ENCODE measurements around the gene SCAPER. TPM values are rescaled to one million over a fixed set of nuclear protein-coding genes. Genes with fewer than 3 reads are reported as not detected.

SCAPER gene
- total and polyA plus RNA-seq, 10 of the 15 experiments (the other 5 are each of a cell fraction or from before 2014, with no cell fraction given), result 1.0 to 7.7 (median 3.9) TPM

GRCh38 chr15:76345583-76345879 lies 559.6 kb downstream of the SCAPER start:
- ChIA-PET CTCF (interaction anchor here (1.1 to 1.9 kb wide), 3 partner anchors 12 to 17 kb away, joined by 3 to 7 read pairs (median 3); no protein-coding TSS in a partner anchor), POLR2A (no interaction called here), RAD21 (ENCODE audit: unreplicated experiment) (interaction anchor here (0.6 to 1.2 kb wide), 2 partner anchors 9 to 34 kb away, joined by 3 read pairs; partner anchors contain the start of genes ETFA and ISL2), SMC1A (ENCODE audit: uncharacterized antibody, unreplicated experiment) (interaction anchor here (1.0 to 1.3 kb wide), 2 partner anchors 115 to 521 kb away, joined by 3 read pairs; no protein-coding TSS in a partner anchor)
- Histone ChIP-seq H3K36me3 (ENCODE audit: control insufficient read depth in 2 of 2, insufficient read depth in 2 of 2, low read length in 1 of 2) (no peaks in the 10 kb centered on the region), H2AFZ (ENCODE audit: control insufficient read depth, low read depth, low read length) (no peak overlapping the region), H3K79me2 (ENCODE audit: control insufficient read depth, insufficient read depth, low read length) (no peaks in the 10 kb centered on the region), H3K27ac (ENCODE audit: control insufficient read depth, insufficient read depth) (no peak overlapping the region), H3K4me1 (ENCODE audit: control insufficient read depth, insufficient read depth, low read length) (peaks cover 13% of the 10 kb centered on the region), H3K4me3 (peak overlapping the region; percentile 68; the same call in 1 of the 2 replicates), H3K27me3 (replicated peaks in 1 of 2; ENCODE audit: control insufficient read depth in 2 of 2, insufficient read depth in 2 of 2, low read length in 1 of 2) (peaks cover 19 to 37% of the 10 kb centered on the region in 2 experiments), H3K9me3 (replicated peaks; ENCODE audit: control insufficient read depth, insufficient read depth, low read length) (no peaks in the 10 kb centered on the region; the same call in 1 of the 3 replicates), H3K4me2 (ENCODE audit: control insufficient read depth, insufficient read depth) (peak overlapping the region; percentile 100), H4K20me1 (ENCODE audit: control insufficient read depth, insufficient read depth) (no peaks in the 10 kb centered on the region), H3K9ac (ENCODE audit: control insufficient read depth, insufficient read depth, low read length) (no peak overlapping the region)
- intact Hi-C loops (cut with micrococcal nuclease; ENCODE audit: unreplicated experiment), result loop anchor here (5.0 kb wide), 1 partner anchor 497 kb away; no protein-coding TSS in a partner anchor
- FAIRE-seq, result no peak
- no peak for ATAC-seq
- in situ Hi-C loops (cut with MboI), result no loop called here
- no peak for DNase-seq (ENCODE audit: low read depth, low spot score)
- 30% methylated on average over 7 of the region's 7 CpGs for WGBS (ENCODE audit: insufficient coverage, insufficient replicate concordance, low lambda C conversion rate, missing lambda C conversion rate)
- BruUV-seq (replicated peaks), result no TSS peak
- TF ChIP-seq GABPA (IDR thresholded peaks at IDR 0.05; ENCODE audit: low read depth) (no peak), WRNIP1 (IDR thresholded peaks at IDR 0.05; ENCODE audit: borderline replicate concordance, low read depth, low read length) (no peak), MTA3 (IDR thresholded peaks at IDR 0.05; ENCODE audit: borderline replicate concordance, low read length) (no peak), SKIL (IDR thresholded peaks at IDR 0.05; ENCODE audit: low read depth, poor library complexity, severe bottlenecking) (no peak), BRCA1 (IDR thresholded peaks at IDR 0.05; ENCODE audit: low read depth, low read length) (no peak), NR2F1 (conservative IDR thresholded peaks at IDR 0.05) (no peak), LARP7 (IDR thresholded peaks at IDR 0.05) (no peak), TARDBP (IDR thresholded peaks at IDR 0.05; ENCODE audit: borderline replicate concordance) (no peak), SRF (IDR thresholded peaks at IDR 0.05; ENCODE audit: low read depth in 2 of 2, low read length in 2 of 2) (no peak), CREM (IDR thresholded peaks at IDR 0.05; ENCODE audit: low read depth) (no peak), MTA2 (IDR thresholded peaks at IDR 0.05; ENCODE audit: low read depth) (no peak), RELB (IDR thresholded peaks at IDR 0.05; ENCODE audit: low read depth) (no peak), HSF1 (IDR thresholded peaks at IDR 0.05; ENCODE audit: low read depth, low read length) (no peak), YY1 (IDR thresholded peaks at IDR 0.05; ENCODE audit: low read depth, low read length) (no peak), KDM1A (IDR thresholded peaks at IDR 0.05; ENCODE audit: borderline replicate concordance) (no peak), FOS (IDR thresholded peaks at IDR 0.05; ENCODE audit: borderline replicate concordance, extremely low read depth, insufficient read length) (no peak), CHD1 (IDR thresholded peaks at IDR 0.05; ENCODE audit: low read depth, low read length) (no peak), TCF3 (IDR thresholded peaks at IDR 0.05; ENCODE audit: borderline replicate concordance, insufficient read depth, low read depth, low read length) (no peak)

Data from GM12878 (cell line).